ENCODE data around the gene KIAA1549. TPM values are rescaled to one million over a fixed set of nuclear protein-coding genes. Genes with fewer than 3 reads are reported as not detected.
"Not testable (repeated sequence)": the region's sequence is repeated elsewhere in the genome, so short reads cannot be mapped to it uniquely, and the experiment has no call there.

Gene KIAA1549
- total RNA-seq, 1 donor from 2014 or later, result 0.77 TPM

DNA sequence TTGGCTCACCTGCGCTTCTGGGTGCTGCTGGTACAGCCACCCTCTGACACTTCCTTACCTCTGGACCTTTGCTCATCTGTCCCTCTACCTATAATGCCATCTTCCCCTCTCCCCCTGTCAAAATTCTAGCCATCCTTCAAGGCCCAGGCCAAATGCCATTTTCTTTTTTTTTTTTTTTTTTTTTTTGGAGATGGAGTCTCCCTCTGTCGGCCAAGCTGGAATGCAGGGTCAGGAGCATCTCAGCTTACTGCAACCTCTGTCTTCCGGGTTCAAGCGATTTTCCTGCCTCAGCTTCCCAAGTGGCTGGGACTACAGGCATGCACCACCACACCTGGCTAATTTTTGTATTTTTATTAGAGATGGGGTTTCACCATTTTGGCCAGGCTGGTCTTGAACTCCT, 184.1 kb downstream of the KIAA1549 start:
- H3K4me3 Mint-ChIP-seq; H3K27ac Mint-ChIP-seq; H3K27me3 Mint-ChIP-seq; DNase-seq; intact Hi-C loops (cut with micrococcal nuclease); H3K36me3 Mint-ChIP-seq (ENCODE audit: low read depth); H3K9me3 Mint-ChIP-seq: not testable (repeated sequence)
- H3K4me1 Mint-ChIP-seq, result peaks cover 12% of the 10 kb centered on the region

- peaks cover 4% of the 10 kb centered on the region for H3K9me3 Mint-ChIP-seq
- H3K27me3 Mint-ChIP-seq, result peaks cover 9% of the 10 kb centered on the region
- H3K27ac Mint-ChIP-seq, result no peak overlapping the region
- no peak overlapping the region for H3K4me3 Mint-ChIP-seq
- no peaks in the 10 kb centered on the region for H3K36me3 Mint-ChIP-seq (ENCODE audit: low read depth)
- no peak for DNase-seq
- intact Hi-C loops (cut with micrococcal nuclease), result no loop called here
- H3K4me1 Mint-ChIP-seq, result peaks cover 12% of the 10 kb centered on the region
Measured at GRCh38 chr7:138796038-138796615, 185.1 kb downstream of the KIAA1549 start.

- Mint-ChIP-seq H3K27ac (no peak overlapping the region), H3K27me3 (peaks cover 3% of the 10 kb centered on the region)
Measured at GRCh38 chr7:138785587-138786437, 195.4 kb downstream of the KIAA1549 start.

GRCh38 chr7:138784692-138785091, 196.5 kb downstream of the KIAA1549 start:
- Mint-ChIP-seq H3K27me3 (peaks cover 3% of the 10 kb centered on the region), H3K36me3 (ENCODE audit: low read depth) (no peaks in the 10 kb centered on the region), H3K4me3 (no peak overlapping the region), H3K4me1 (no peaks in the 10 kb centered on the region), H3K9me3 (peaks cover 12% of the 10 kb centered on the region), H3K27ac (no peak overlapping the region)
- intact Hi-C loops (cut with micrococcal nuclease), result no loop called here
- DNase-seq, result no peak

More at GRCh38 chr7:138785587-138786437, 195.4 kb downstream of the KIAA1549 start:
- Mint-ChIP-seq H3K4me1 (no peaks in the 10 kb centered on the region), H3K36me3 (ENCODE audit: low read depth) (no peaks in the 10 kb centered on the region), H3K4me3 (no peak overlapping the region), H3K9me3 (peaks cover 12% of the 10 kb centered on the region)
- no peak for DNase-seq
- intact Hi-C loops (cut with micrococcal nuclease), result no loop called here

Other genes with a start within 250 kb of the KIAA1549 start
- 0.09 TPM in 1 of 2 replicates, not detected in the other for gene TMEM213, start 183.4 kb downstream of the KIAA1549 start, total RNA-seq
- not detected in 2 replicates for gene ATP6V0A4, start 183.2 kb downstream of the KIAA1549 start, total RNA-seq
- gene ZC3HAV1L, start 54.7 kb upstream of the KIAA1549 start, total RNA-seq, result 36.5 and 38.5 TPM in 2 replicates
- gene ZC3HAV1, start 128.3 kb upstream of the KIAA1549 start, total RNA-seq, result 86.1 and 90.5 TPM in 2 replicates
- 12.5 and 15.2 TPM in 2 replicates for gene UBN2, start 249.8 kb upstream of the KIAA1549 start, total RNA-seq